Gastrocnemius medialis (tissue), 4 donors: Measurements from ENCODE around the gene PPP2R5C.

Source experiments
- CTCF ChIP-seq, 5 experiments: fragments of 450-650 bp in 3 of 5; fragments of 200-600 bp in 2 of 5; sonication (generic) in 2 of 5; IDR thresholded peaks in 4 of 5; conservative IDR thresholded peaks in 1 of 5; 1 replicate in 4 of 5; 2 replicates in 1 of 5; pipeline ENCODE4 v1.5.1; 2016 to 2019; ENCODE audit warnings: antibody characterized with exemption in 5 of 5, mild to moderate bottlenecking in 3 of 5, moderate library complexity in 3 of 5
- POLR2A ChIP-seq, 2 donors: fragments of 450-650 bp; IDR thresholded peaks; one replicate each; pipeline ENCODE4 v1.6.1; 2017; ENCODE audit warnings: antibody characterized with exemption in 2 of 2, mild to moderate bottlenecking in 2 of 2, moderate library complexity in 2 of 2

- TF ChIP-seq CTCF (IDR thresholded peaks at IDR 0.05 in 4 of 5, conservative IDR thresholded peaks at IDR 0.05 in 1 of 5) (no peak), POLR2A (IDR thresholded peaks at IDR 0.05) (no peak)
These were observed 197.8 kb downstream of the PPP2R5C start for GRCh38 chr14:101959277-101959676.
